Right lobe of liver (tissue), 6 donors: ENCODE data around the gene EVL. TPM values are rescaled to one million over a fixed set of nuclear protein-coding genes. Genes with fewer than 3 reads are reported as not detected.

Experiments used
- ATAC-seq, 4 donors: fragments of 200-7000 bp; cut with Tn5 transposase; one replicate each; pipeline ENCODE4 v1.9.1; 2020; ENCODE audit warnings: mild to moderate bottlenecking in 4 of 4, moderate library complexity in 4 of 4
- DNase-seq, 3 donors: peaks; one replicate each; pipeline ENCODE4 v3.0.0-alpha.2; 2020
- H3K27ac ChIP-seq, 3 donors: fragments of 200-600 bp; one replicate each; pipeline ENCODE4 v1.8.0; 2022
- H3K27me3 ChIP-seq, 2 donors: fragments of 200-600 bp; one replicate each; pipeline ENCODE4 v1.8.0; 2022
- H3K36me3 ChIP-seq, 4 donors: fragments of 200-600 bp; sonication (generic) in 1 of 4; one replicate each; pipeline versions ENCODE4 v1.5.1 to v1.8.0; 2017 to 2022; ENCODE audit warnings: control low read depth in 1 of 4
- H3K4me1 ChIP-seq, 4 donors: fragments of 200-600 bp; sonication (generic) in 1 of 4; one replicate each; pipeline versions ENCODE4 v1.5.1 to v1.8.0; 2017 to 2022; ENCODE audit warnings: control low read depth in 1 of 4
- H3K4me3 ChIP-seq, 3 donors: fragments of 200-600 bp; one replicate each; pipeline ENCODE4 v1.8.0; 2022
- H3K9me3 ChIP-seq, 4 donors: fragments of 200-600 bp; sonication (generic) in 1 of 4; one replicate each; pipeline versions ENCODE4 v1.5.1 to v1.8.0; 2017 to 2022; ENCODE audit warnings: control low read depth in 1 of 4
- POLR2A ChIP-seq: fragments of 450-650 bp; IDR thresholded peaks from one replicate; pipeline ENCODE4 v1.6.1; 2017; ENCODE audit warnings: antibody characterized with exemption, mild to moderate bottlenecking
- WGBS: methylation state at CpG from one replicate; pipeline ENCODE4 v1.1.6; 2018; ENCODE audit warnings: low coverage, low lambda C conversion rate; ENCODE audit not compliant: insufficient coverage; ENCODE audit errors: missing lambda C conversion rate; 5-methylcytosine and 5-hydroxymethylcytosine counted together
- intact Hi-C, 2 donors: fragments of 100-400 bp; cut with DNase I; formaldehyde crosslinking; loops; one replicate each; pipeline versions ENCODE4 v1.11.2 to v1.14.1; 2022
- total RNA-seq, 6 experiments: library from RNA; depleted of rRNA in 2 of 6; stranded (reverse); fragments of >200 nt in 2 of 6; fragmentation: NEBNext Ultra II Directional in 3 of 6; extraction: Animal tissue kit (Norgen Biotek cat#: 25700) in 3 of 6; gene quantifications; one replicate each; pipeline versions ENCODE4 v1.1.0 to v1.2.4, GENCODE V29; 2016 to 2023
- TF ChIP-seq, protein P1 (sequence below), 4 donors: fragments of 200-600 bp in 3 of 4; fragments of 450-650 bp in 1 of 4; IDR thresholded peaks; one replicate each; pipeline versions ENCODE4 v1.5.1 to v1.8.0; 2016 to 2022; ENCODE audit warnings: antibody characterized with exemption in 4 of 4, mild to moderate bottlenecking in 2 of 4
- donor health status: DM: no; HTN: yes; CAD: no.
- donor health status: DM: no; HTN: no; CAD: no.
- donor health status: DM: no; HTN: no; CAD: no.
- donor health status: DM: no; HTN: yes; CAD: no.
- donor health status: DM: no; HTN: yes; CAD: no.

The EVL gene
- total RNA-seq, 6 experiments from 2014 or later, result 23.6 to 162 (median 68.4) TPM

GRCh38 chr14:100041271-100041670, 24.0 kb upstream of the EVL start:
- no peaks in the 10 kb centered on the region for H3K9me3 ChIP-seq
- no peak overlapping the region for H3K27ac ChIP-seq
- ATAC-seq (peak in 2 of 4 donors; percentile 14 to 25), DNase-seq (no peak)
- 22% methylated on average over 2 of the region's 2 CpGs for WGBS
- intact Hi-C loops, result no loop called here
- H3K4me3 ChIP-seq, result no peak overlapping the region
- no peak for TF ChIP-seq POLR2A
- TF ChIP-seq, protein P1, sequence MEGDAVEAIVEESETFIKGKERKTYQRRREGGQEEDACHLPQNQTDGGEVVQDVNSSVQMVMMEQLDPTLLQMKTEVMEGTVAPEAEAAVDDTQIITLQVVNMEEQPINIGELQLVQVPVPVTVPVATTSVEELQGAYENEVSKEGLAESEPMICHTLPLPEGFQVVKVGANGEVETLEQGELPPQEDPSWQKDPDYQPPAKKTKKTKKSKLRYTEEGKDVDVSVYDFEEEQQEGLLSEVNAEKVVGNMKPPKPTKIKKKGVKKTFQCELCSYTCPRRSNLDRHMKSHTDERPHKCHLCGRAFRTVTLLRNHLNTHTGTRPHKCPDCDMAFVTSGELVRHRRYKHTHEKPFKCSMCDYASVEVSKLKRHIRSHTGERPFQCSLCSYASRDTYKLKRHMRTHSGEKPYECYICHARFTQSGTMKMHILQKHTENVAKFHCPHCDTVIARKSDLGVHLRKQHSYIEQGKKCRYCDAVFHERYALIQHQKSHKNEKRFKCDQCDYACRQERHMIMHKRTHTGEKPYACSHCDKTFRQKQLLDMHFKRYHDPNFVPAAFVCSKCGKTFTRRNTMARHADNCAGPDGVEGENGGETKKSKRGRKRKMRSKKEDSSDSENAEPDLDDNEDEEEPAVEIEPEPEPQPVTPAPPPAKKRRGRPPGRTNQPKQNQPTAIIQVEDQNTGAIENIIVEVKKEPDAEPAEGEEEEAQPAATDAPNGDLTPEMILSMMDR (IDR thresholded peaks at IDR 0.05), result no peak
- no peaks in the 10 kb centered on the region for H3K36me3 ChIP-seq
- H3K4me1 ChIP-seq, result peaks cover 0 to 31% (median 12%) of the 10 kb centered on the region in 4 donors
- H3K27me3 ChIP-seq, result no peaks in the 10 kb centered on the region

GRCh38 chr14:100042286-100042685, 22.9 kb upstream of the EVL start:
- no peaks in the 10 kb centered on the region for H3K36me3 ChIP-seq
- H3K27me3 ChIP-seq, result no peaks in the 10 kb centered on the region
- intact Hi-C loops, result no loop called here
- H3K27ac ChIP-seq, result no peak overlapping the region
- TF ChIP-seq, protein P1 (IDR thresholded peaks at IDR 0.05), result no peak
- no peak for TF ChIP-seq POLR2A
- no peaks in the 10 kb centered on the region for H3K9me3 ChIP-seq
- H3K4me1 ChIP-seq, result peaks cover 0 to 33% (median 13%) of the 10 kb centered on the region in 4 donors
- ATAC-seq, result peak; percentile 86 to 95 (median 90)
- no peak overlapping the region for H3K4me3 ChIP-seq
- WGBS, result 25% methylated on average over 6 of the region's 6 CpGs
- DNase-seq, result peak; percentile 68 to 81 (median 78)

DNA sequence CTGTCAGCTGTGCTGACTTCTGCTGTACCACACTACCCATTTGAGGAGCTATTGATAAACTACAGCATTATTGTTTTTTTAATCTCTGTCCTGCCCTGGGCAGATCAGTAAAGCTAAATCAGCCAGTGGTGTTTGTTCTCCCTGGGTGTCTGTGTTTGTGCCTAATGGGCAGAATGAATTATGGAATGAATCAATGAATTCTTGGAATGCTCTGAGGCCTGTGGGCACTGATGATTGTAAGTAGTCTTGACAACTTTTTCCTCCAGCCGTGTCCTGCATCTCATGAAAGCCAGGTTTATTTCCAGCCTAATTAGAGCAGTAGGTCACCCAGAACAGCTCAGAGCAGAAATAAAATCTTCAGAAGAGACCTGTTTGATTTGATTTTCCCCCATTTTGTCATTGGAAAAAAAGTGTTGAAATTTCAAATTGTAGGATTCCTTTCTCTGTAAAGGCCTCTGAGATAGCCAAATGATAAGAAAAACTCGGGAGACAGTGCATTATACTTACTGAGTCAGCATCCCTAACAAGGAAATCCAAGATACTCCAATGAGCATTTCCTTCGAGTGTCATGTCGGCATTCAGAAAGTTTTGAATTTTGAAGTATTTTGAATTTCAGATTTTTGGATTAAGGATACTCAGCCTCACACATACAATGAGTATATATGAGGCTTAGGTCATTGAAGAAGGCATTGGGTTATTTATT, 19.4 kb upstream of the EVL start:
- intact Hi-C loops, result no loop called here
- DNase-seq (no peak), ATAC-seq (no peak)
- Histone ChIP-seq H3K4me1 (peaks cover 0 to 42% (median 16%) of the 10 kb centered on the region in 4 donors), H3K36me3 (no peaks in the 10 kb centered on the region), H3K9me3 (no peaks in the 10 kb centered on the region), H3K27ac (no peak overlapping the region), H3K4me3 (no peak overlapping the region), H3K27me3 (no peaks in the 10 kb centered on the region)
- WGBS, result 80% methylated on average over 4 of the region's 4 CpGs
- TF ChIP-seq POLR2A, result no peak
- TF ChIP-seq, protein P1 (IDR thresholded peaks at IDR 0.05), result no peak

DNA sequence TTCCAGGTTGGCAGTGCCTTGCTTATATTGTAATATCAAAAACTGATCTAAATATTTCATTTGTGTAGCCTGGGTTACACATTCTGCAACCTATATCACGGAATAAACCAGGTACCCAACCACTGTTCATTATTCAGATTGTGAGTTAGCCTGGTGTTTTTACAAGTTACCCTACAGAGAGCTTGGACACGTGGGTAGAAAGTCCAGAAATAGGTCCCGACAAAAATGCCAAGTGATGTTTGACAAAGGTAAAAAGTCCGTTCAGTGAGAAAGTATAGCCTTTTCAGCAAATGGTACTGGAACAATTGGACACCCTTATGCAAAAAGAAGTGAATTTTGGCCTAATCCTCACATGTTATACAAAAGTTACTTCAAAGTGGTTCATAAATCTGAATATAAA, 17.6 kb upstream of the EVL start:
- intact Hi-C loops, result no loop called here
- Histone ChIP-seq H3K4me3 (no peak overlapping the region), H3K4me1 (peaks cover 0 to 25% (median 7%) of the 10 kb centered on the region in 4 donors), H3K9me3 (no peaks in the 10 kb centered on the region), H3K27ac (no peak overlapping the region), H3K27me3 (no peaks in the 10 kb centered on the region), H3K36me3 (no peaks in the 10 kb centered on the region)
- no peak for DNase-seq
- 50% methylated on average over 4 of the region's 4 CpGs for WGBS
- TF ChIP-seq, protein P1 (IDR thresholded peaks at IDR 0.05), result no peak
- no peak for TF ChIP-seq POLR2A
- ATAC-seq, result peak; percentile 31 to 54 (median 50)
